ENCODE results near the gene SCNN1A. TPM values are rescaled to one million over a fixed set of nuclear protein-coding genes. Genes with fewer than 3 reads are reported as not detected.

SCNN1A gene
- total RNA-seq, 4 donors from 2014 or later: 15.9 to 46.5 (median 18.8) TPM

DNA sequence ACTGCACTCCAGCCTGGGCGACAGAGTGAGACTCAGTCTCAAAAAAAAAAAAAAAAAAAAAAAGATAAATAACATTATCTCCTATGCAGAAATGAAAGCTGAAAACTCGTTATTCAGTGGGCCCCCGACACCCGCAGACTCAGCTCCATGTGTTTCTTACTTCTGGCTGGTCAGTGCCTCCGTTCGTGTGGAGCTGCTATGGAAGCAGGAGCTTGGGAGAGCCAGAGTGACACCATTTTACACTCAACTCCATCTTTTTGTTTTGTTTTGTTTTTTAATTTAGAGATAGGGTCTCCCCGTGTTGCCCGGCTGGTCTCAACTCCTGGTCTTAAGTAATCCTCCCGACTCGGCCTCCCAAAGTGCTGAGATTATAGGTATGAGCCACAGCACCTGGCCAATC is 78.2 kb downstream of the SCNN1A start:
- WGBS, 2 donors: 92 to 93% methylated on average over 10 of the region's 10 CpGs
- no peak overlapping the region for H3K27ac ChIP-seq
- peaks cover 0 to 12% (median 0%) of the 10 kb centered on the region in 4 donors for H3K4me1 ChIP-seq
- no peaks in the 10 kb centered on the region for H3K9me3 ChIP-seq
- H3K27me3 ChIP-seq: no peaks in the 10 kb centered on the region
- no peaks in the 10 kb centered on the region for H3K36me3 ChIP-seq
- no peak for DNase-seq (ENCODE audit: low spot score in 2 of 2)
- no peak overlapping the region for H3K4me3 ChIP-seq
- TF ChIP-seq POLR2A (IDR thresholded peaks at IDR 0.05): no peak
- TF ChIP-seq EP300 (IDR thresholded peaks at IDR 0.05): no peak
- TF ChIP-seq, protein P1, sequence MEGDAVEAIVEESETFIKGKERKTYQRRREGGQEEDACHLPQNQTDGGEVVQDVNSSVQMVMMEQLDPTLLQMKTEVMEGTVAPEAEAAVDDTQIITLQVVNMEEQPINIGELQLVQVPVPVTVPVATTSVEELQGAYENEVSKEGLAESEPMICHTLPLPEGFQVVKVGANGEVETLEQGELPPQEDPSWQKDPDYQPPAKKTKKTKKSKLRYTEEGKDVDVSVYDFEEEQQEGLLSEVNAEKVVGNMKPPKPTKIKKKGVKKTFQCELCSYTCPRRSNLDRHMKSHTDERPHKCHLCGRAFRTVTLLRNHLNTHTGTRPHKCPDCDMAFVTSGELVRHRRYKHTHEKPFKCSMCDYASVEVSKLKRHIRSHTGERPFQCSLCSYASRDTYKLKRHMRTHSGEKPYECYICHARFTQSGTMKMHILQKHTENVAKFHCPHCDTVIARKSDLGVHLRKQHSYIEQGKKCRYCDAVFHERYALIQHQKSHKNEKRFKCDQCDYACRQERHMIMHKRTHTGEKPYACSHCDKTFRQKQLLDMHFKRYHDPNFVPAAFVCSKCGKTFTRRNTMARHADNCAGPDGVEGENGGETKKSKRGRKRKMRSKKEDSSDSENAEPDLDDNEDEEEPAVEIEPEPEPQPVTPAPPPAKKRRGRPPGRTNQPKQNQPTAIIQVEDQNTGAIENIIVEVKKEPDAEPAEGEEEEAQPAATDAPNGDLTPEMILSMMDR (IDR thresholded peaks at IDR 0.05): no peak

Small RNAs within 50 kb of the gene (small RNA-seq; reads per million reads assigned to genes)
- gene RN7SL391P: not detected

Other genes starting within 250 kb of the SCNN1A start
- 100 to 1,000 TPM; 297 to 500 (median 391) TPM for gene CD9, start 175.2 kb downstream of the SCNN1A start, total RNA-seq
- 10 to 100 TPM in 1 of 4 donors, 1 to 10 TPM in 2, not detected in 1; 2.9 to 15.3 (median 7.6) TPM for gene PLEKHG6, start 64.9 kb downstream of the SCNN1A start, total RNA-seq
- gene TNFRSF1A, start 33.5 kb downstream of the SCNN1A start, total RNA-seq: 100 to 1,000 TPM; 196 to 437 (median 306) TPM
- 100 to 1,000 TPM; 119 to 234 (median 151) TPM for gene LTBR, start 8.6 kb upstream of the SCNN1A start, total RNA-seq
- gene CD27, start 69.4 kb upstream of the SCNN1A start, total RNA-seq: under 1 TPM in 2 of 4 donors, not detected in 2; 0.44 to 0.63 TPM
- 10 to 100 TPM; 13.9 to 31.9 (median 25.2) TPM for gene TAPBPL, start 76.5 kb upstream of the SCNN1A start, total RNA-seq
- 10 to 100 TPM; 12.0 to 31.0 (median 19.3) TPM for gene VAMP1, start 95.1 kb upstream of the SCNN1A start, total RNA-seq
- gene MRPL51, start 117.7 kb upstream of the SCNN1A start, total RNA-seq: 100 to 1,000 TPM in 2 of 4 donors, 10 to 100 TPM in 2; 47.4 to 127 (median 89.0) TPM
- gene NCAPD2, start 118.5 kb upstream of the SCNN1A start, total RNA-seq: 10 to 100 TPM; 17.0 to 29.3 (median 23.0) TPM
- 1,000 to 10,000 TPM; 1,360 to 2,316 (median 1,728) TPM for gene GAPDH, start 159.0 kb upstream of the SCNN1A start, total RNA-seq
- gene IFFO1, start 180.5 kb upstream of the SCNN1A start, total RNA-seq: 10 to 100 TPM; 44.6 to 58.6 (median 55.3) TPM
- 10 to 100 TPM; 16.1 to 30.9 (median 24.3) TPM for gene NOP2, start 192.7 kb upstream of the SCNN1A start, total RNA-seq
- gene CHD4, start 231.8 kb upstream of the SCNN1A start, total RNA-seq: 100 to 1,000 TPM; 192 to 256 (median 242) TPM

Data from tibial nerve (tissue), 4 donors.